Muscle layer of colon (tissue), 2 donors: Measurements from ENCODE around the gene DISP3.

Source experiments
- H3K27ac ChIP-seq: one replicate; pipeline ENCODE4 v1.7.0; 2013; ENCODE audit warnings: low read depth, mild to moderate bottlenecking, low read length, moderate library complexity
- H3K27me3 ChIP-seq, 2 donors: one replicate each; pipeline ENCODE4 v1.7.0; 2013; ENCODE audit warnings: low read length in 2 of 2, mild to moderate bottlenecking in 2 of 2; ENCODE audit not compliant: insufficient read depth in 2 of 2, control insufficient read depth in 1 of 2
- H3K36me3 ChIP-seq: one replicate; pipeline ENCODE4 v1.7.0; 2013; ENCODE audit warnings: mild to moderate bottlenecking, low read length; ENCODE audit not compliant: insufficient read depth
- H3K4me1 ChIP-seq: one replicate; pipeline ENCODE4 v1.7.0; 2013; ENCODE audit warnings: mild to moderate bottlenecking, low read length; ENCODE audit not compliant: insufficient read depth
- H3K4me3 ChIP-seq, 2 donors: one replicate each; pipeline ENCODE4 v1.7.0; 2013; ENCODE audit warnings: low read length in 2 of 2, low read depth in 1 of 2, mild to moderate bottlenecking in 1 of 2, moderate library complexity in 1 of 2
- H3K9ac ChIP-seq: one replicate; pipeline ENCODE4 v1.7.0; 2013; ENCODE audit warnings: low read length
- H3K9me3 ChIP-seq: one replicate; pipeline ENCODE4 v1.7.0; 2013; ENCODE audit warnings: mild to moderate bottlenecking, low read length
- donor health status: abdominal sarcoma.
- donor health status: Adenocarcinoma of cecum.

Gene DISP3

DNA sequence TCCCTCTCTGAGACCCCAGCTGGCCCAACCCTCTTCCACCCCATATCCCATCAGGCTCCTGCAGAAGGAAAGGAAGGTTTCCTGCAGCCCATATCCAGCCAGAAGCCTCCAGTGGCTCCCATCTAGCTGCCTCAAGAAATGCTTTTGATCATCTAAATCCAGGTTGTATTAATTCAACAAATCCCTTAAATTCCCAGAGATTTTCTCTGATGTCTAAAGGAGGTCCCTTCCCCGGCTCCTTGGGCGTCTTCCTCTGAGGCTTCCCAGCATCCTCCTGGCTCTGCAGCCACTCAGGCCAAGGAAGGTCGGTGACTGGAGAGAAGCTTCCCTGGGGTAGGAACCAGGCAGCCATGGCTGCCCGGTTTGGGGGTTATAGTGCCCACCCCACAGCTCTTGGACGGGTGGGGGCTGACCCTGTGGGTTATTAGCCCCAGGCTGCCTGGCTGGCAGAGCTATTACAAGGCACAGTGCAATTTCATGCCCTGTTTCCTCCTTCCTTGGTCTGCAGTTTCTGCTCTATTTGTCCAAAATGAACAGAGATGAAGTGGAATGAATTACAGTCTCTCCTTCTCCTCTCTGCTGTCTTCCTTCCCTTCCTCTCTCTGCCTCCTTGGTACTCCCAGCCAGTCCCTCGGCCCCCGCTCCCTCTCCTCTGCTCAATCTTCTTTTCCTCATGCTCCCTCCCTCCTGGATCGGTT is 34.8 kb upstream of the DISP3 start:
- H3K9me3 ChIP-seq: no peaks in the 10 kb centered on the region
- no peak overlapping the region for H3K9ac ChIP-seq
- no peak overlapping the region for H3K4me3 ChIP-seq
- H3K36me3 ChIP-seq: no peaks in the 10 kb centered on the region
- H3K27me3 ChIP-seq: peaks cover 0 to 9% of the 10 kb centered on the region in 2 donors
- no peaks in the 10 kb centered on the region for H3K4me1 ChIP-seq
- H3K27ac ChIP-seq: no peak overlapping the region

GRCh38 chr1:11444907-11445306 is 34.0 kb upstream of the DISP3 start:
- H3K9me3 ChIP-seq: no peaks in the 10 kb centered on the region
- no peaks in the 10 kb centered on the region for H3K36me3 ChIP-seq

DNA sequence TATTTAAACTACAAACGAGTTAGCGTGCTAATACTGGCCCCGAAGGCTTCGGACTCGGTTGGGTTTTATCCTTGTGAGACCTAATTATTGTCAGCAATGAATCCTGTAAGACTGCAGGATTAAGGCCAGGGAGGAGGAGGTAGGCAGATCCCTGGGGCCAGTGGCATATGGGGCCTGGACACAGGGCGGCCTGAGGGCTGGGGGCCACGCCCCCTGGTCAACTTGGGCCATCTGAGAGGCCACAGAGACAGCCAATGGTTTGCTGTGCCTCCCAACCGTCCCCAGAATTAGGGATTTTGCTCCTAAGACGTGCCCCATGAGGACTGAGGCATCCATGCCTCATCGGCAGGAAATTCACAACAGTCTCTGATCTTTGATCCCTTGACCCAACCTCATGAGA is 31.1 kb upstream of the DISP3 start:
- no peak overlapping the region for H3K9ac ChIP-seq
- H3K4me1 ChIP-seq: no peaks in the 10 kb centered on the region
- H3K4me3 ChIP-seq: no peak overlapping the region
- peaks cover 0 to 5% of the 10 kb centered on the region in 2 donors for H3K27me3 ChIP-seq
- H3K9me3 ChIP-seq: no peaks in the 10 kb centered on the region
- H3K36me3 ChIP-seq: no peaks in the 10 kb centered on the region
- H3K27ac ChIP-seq: no peak overlapping the region

More at GRCh38 chr1:11444907-11445306, 34.0 kb upstream of the DISP3 start:
- Histone ChIP-seq H3K27me3 (peaks cover 0 to 12% of the 10 kb centered on the region in 2 donors), H3K9ac (no peak overlapping the region), H3K4me1 (no peaks in the 10 kb centered on the region), H3K4me3 (no peak overlapping the region), H3K27ac (no peak overlapping the region)

DNA sequence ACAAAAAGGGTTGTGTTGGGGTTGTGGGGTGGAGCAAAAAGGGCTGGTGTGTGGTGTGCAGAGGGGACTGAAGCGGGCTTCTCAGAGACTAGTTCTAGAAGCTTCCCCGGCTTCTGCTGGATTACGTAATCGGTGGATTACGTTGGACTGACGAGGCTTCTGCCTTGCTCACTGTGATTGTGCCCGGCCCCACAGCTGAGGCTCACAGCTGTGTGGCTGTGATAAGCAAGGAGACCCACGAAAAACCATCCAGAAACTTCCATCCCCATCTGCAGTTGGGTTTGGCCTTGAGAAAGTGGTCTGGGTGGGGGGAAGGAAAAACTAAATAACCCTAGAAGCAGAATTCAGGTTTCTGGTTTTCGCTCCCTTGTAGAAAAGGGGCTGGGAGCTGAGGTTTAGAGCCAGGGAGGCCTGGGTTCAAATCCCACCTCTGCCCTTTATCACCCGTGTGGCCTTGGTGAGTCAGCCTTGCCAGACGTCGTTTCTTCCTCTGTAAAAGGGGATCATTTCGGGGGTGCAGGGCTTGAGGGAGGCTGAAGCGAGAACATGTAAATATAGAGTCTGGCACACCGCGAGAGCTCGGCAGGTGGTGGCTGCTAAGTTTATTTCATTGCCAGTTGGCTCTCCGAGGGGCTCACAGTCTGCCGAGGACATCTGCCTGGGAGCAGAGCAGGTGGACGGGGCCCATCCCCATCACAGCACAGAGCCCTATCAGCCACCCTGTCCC is 30.4 kb upstream of the DISP3 start:
- Histone ChIP-seq H3K36me3 (no peaks in the 10 kb centered on the region), H3K27ac (no peak overlapping the region)

GRCh38 chr1:11449100-11449403 is 29.9 kb upstream of the DISP3 start:
- H3K4me1 ChIP-seq: no peaks in the 10 kb centered on the region
- peaks cover 0 to 14% of the 10 kb centered on the region in 2 donors for H3K27me3 ChIP-seq
- H3K4me3 ChIP-seq: no peak overlapping the region
- no peaks in the 10 kb centered on the region for H3K9me3 ChIP-seq
- H3K9ac ChIP-seq: no peak overlapping the region
- H3K36me3 ChIP-seq: no peaks in the 10 kb centered on the region
- no peak overlapping the region for H3K27ac ChIP-seq

More for the DNA sequence above, 30.4 kb upstream of the DISP3 start:
- H3K27me3 ChIP-seq: peaks cover 0 to 9% of the 10 kb centered on the region in 2 donors
- H3K9ac ChIP-seq: no peak overlapping the region
- no peaks in the 10 kb centered on the region for H3K4me1 ChIP-seq
- H3K4me3 ChIP-seq: no peak overlapping the region
- no peaks in the 10 kb centered on the region for H3K9me3 ChIP-seq

DNA sequence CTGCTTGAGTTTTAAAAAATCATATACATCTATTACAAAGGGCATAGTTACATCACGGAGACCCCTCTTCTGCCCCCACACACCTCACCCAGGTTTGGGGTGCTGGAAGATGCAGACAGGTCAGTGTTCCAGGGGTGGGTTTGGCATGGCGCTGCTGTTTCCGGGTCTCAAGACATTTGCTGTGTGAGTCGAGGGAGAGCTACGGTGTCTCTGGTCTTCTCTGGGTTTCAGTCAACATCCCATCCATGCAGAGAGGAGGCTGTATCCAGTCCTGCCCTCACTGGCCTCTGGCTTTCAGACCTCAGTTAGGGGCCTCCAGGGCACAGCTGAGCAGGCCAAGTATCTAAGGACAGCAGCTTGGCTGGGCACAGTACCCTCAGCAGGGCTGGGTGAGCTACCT is 28.6 kb upstream of the DISP3 start:
- no peaks in the 10 kb centered on the region for H3K36me3 ChIP-seq
- H3K27me3 ChIP-seq: peaks cover 0 to 23% of the 10 kb centered on the region in 2 donors
- H3K4me3 ChIP-seq: no peak overlapping the region
- no peaks in the 10 kb centered on the region for H3K4me1 ChIP-seq
- H3K27ac ChIP-seq: no peak overlapping the region
- H3K9ac ChIP-seq: no peak overlapping the region
- H3K9me3 ChIP-seq: no peaks in the 10 kb centered on the region

- H3K4me1 ChIP-seq: no peaks in the 10 kb centered on the region
- H3K27me3 ChIP-seq: peaks cover 0 to 28% of the 10 kb centered on the region in 2 donors
Observed at GRCh38 chr1:11453742-11454491, 25.0 kb upstream of the DISP3 start.

DNA sequence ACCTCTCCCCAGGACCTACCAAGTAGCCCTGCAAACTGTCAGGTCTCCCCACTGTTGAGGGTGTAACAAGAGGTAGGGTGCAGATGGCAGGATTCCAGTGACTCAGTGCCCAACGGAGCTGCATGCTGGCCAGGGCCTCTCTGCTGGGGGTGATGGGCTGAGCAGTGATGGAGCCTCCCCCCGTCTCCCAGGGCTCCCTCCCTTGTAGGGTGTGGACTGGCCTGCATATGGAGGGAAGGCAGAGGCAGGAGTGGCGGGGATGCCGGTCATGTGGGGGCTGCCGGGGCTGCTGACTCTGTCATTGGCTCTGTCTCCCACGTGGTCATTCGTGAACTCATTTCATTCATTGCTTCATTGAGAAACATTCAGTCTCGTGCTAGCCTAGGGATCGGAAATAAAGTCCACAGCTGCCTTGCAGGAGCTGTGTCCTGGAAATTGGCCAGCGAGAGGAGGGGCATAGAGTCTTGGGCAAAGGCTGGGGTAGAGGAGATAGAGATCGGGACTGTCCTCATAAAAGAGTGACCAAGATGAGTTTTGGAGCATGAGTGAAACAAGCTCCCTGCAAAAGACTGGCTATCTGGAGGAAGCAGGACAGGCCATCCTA is 22.9 kb upstream of the DISP3 start:
- peaks cover 0 to 33% of the 10 kb centered on the region in 2 donors for H3K27me3 ChIP-seq
- H3K27ac ChIP-seq: no peak overlapping the region
- H3K36me3 ChIP-seq: no peaks in the 10 kb centered on the region
- no peaks in the 10 kb centered on the region for H3K4me1 ChIP-seq
- no peak overlapping the region for H3K9ac ChIP-seq
- H3K9me3 ChIP-seq: no peaks in the 10 kb centered on the region
- no peak overlapping the region for H3K4me3 ChIP-seq

More at GRCh38 chr1:11453742-11454491, 25.0 kb upstream of the DISP3 start:
- no peak overlapping the region for H3K27ac ChIP-seq
- H3K9me3 ChIP-seq: no peaks in the 10 kb centered on the region
- H3K36me3 ChIP-seq: no peaks in the 10 kb centered on the region
- H3K9ac ChIP-seq: no peak overlapping the region
- no peak overlapping the region for H3K4me3 ChIP-seq

GRCh38 chr1:11456965-11457364 is 22.0 kb upstream of the DISP3 start:
- Histone ChIP-seq H3K36me3 (no peaks in the 10 kb centered on the region), H3K9ac (no peak overlapping the region), H3K27ac (no peak overlapping the region), H3K4me1 (no peaks in the 10 kb centered on the region), H3K9me3 (no peaks in the 10 kb centered on the region), H3K27me3 (peaks cover 0 to 33% of the 10 kb centered on the region in 2 donors), H3K4me3 (no peak overlapping the region)

DNA sequence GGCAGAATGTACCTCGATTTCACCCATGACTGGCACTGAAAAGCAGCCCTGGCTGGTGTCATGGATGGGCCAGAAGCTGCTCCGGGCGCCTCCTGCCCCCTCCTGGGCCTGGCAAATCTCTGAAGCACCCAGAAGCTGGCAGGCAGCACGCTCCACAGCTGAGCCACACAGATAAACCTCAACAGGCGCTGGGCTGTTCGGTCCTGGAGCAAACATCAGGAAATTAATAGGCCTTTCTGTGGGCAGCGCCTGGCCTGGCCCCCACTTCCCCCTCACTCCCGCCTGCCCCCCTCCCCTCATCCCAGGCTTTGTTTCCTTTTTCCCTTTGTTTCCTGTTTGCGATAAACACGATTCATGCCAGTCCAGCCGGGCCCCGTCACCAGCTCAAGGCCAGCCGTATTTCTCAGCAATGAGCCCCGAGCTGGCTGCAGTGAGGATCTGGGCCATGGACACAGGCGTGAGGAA is 20.1 kb upstream of the DISP3 start:
- Histone ChIP-seq H3K9ac (no peak overlapping the region), H3K9me3 (no peaks in the 10 kb centered on the region), H3K27me3 (peaks cover 0 to 32% of the 10 kb centered on the region in 2 donors), H3K4me3 (no peak overlapping the region), H3K27ac (no peak overlapping the region), H3K4me1 (no peaks in the 10 kb centered on the region), H3K36me3 (no peaks in the 10 kb centered on the region)

- H3K4me3 ChIP-seq: no peak overlapping the region
- no peaks in the 10 kb centered on the region for H3K9me3 ChIP-seq
- H3K27me3 ChIP-seq: peaks cover 0 to 20% of the 10 kb centered on the region in 2 donors
- H3K9ac ChIP-seq: no peak overlapping the region
- H3K27ac ChIP-seq: no peak overlapping the region
- no peaks in the 10 kb centered on the region for H3K36me3 ChIP-seq
- no peaks in the 10 kb centered on the region for H3K4me1 ChIP-seq
Observed at GRCh38 chr1:11461531-11462137, 17.3 kb upstream of the DISP3 start.
